RPMI8226 (cell line): ENCODE data around the gene MIPEP.
"Not testable (repeated sequence)": the region's sequence is repeated elsewhere in the genome, so short reads cannot be mapped to it uniquely, and the experiment has no call there.

Source experiments
- DNase-seq: peaks from one replicate; pipeline ENCODE4 v3.0.0-alpha.2; 2015

MIPEP gene

DNA sequence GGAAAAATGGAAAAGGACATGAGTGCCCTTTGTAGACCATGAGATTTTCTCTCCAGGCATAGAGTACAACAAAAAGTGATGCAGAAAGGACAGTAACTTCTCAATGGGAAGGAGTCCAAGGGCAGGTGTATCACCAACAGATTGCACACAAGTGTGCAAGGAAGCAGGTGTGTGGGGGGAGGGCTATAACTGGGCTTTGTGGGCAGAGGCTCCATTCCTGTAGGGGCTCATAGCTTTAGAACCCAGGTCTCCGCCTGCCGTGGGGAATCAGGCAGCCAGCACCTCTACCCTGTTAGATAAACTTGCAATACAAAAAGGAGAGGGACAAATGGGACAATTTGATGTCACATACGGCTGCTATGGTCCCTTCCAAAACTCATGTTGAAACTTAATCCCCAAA is 119.8 kb downstream of the MIPEP start:
- no peak for DNase-seq

DNA sequence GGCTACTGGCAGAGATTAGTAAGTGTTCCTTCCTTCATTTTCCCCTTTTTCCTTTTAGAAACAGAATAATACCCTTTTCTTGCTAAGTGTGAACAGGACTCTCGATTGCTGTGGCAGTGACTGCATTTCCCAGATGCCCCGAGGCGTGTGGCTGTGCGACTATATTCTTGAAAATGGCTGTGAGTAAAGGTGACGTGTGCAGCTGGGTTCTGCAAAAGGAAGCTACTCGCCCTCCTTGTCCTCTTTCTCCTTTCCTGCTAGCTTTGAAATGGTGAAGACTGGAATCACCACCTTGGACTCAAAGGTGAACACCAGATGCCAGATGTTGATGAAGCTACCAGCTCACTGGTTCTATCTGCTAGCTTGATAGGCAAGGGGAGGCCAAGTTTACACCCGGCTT is 121.4 kb downstream of the MIPEP start:
- no peak for DNase-seq

DNA sequence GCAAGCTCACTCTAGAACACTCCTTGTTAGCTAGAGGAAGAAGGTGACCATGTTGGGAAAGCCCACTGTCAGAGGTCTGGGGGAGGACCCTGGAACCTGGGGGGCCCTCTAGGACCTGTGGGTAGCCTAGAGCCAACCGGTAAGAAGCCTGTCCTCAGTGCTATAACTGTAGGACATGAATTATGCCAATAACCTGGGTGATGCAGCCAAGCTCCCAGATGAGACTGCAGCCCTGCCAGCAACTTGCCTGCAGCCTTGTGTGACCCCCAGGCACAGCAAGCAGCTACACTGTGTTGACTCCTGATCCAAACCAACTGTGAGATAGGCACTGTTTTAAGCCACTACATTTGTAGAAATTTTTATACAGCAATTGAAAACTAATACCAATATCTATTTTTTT is 122.3 kb downstream of the MIPEP start:
- no peak for DNase-seq

DNA sequence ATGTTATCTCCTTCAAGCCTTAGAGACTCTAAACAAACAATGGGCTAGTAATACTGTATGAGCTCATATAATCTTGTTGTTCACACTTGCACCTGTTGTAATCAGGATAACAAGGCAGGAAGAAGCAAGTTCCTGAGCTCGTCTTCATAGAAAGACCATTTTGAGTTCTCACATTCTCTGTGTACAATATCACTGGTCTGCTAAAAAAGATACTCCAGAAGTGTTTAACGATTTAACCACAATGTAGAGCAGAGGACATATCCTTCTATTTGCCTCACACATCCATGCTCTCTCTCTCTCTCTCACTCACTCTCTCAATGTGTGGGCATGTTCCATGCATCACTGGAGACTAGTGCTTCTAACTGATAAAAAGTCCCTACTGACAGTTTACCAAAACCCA is 122.9 kb downstream of the MIPEP start:
- DNase-seq = no peak

DNA sequence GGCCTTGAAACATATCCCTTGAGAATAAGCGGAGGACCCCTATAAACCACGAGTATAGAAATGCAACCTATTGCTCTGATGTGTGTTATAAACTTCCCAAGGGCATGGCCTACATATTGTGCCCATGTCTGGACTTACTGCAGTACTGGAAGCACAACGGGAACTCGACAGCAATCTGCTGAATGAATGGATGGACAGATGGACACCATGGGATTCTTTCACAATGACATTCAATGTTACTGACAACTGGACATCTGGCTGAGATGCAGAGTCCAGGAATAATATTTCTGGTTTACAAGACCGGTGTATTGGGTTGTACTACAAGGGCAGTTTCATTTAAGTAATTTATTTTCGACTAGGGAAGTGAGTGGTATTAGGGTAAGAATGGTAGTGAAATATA is 123.7 kb downstream of the MIPEP start:
- no peak for DNase-seq

DNA sequence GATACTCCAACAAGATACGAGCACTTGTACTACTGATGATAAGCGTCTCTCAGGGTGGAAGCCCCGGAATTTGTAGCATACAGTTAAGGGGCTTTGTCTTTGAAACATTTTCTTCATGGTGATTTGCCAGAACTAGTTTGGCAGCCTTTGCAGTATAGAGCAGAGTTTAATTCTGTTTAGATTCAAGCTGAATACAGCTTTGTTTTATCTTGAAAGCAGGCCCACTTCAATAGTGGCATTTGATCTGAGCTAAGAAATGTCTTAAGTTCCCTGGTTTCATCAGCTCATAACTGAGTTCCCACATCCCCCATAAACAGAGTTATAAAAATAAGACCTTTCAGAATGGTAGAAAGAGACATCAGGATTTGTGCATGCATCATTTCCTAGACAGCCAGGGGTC is 125.9 kb downstream of the MIPEP start:
- DNase-seq = no peak

DNA sequence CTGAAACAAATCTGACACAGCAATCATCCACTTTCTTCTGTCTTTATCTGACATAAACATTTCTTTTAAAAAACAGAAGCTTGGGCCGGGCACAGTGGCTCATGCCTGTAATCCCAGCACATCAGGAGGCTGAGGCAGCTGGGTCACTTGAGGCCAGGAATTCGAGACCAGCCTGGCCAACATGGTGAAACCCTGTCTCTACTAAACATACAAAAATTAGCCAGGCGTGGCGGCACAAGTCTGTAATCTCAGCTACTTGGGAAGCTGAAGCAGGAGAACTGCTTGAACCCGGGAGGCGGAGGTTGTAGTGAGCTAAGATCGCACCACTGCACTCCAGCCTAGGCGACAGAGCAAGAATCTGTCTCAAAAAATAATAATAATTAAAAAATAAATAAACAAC is 127.4 kb downstream of the MIPEP start:
- DNase-seq = not testable (repeated sequence)

DNA sequence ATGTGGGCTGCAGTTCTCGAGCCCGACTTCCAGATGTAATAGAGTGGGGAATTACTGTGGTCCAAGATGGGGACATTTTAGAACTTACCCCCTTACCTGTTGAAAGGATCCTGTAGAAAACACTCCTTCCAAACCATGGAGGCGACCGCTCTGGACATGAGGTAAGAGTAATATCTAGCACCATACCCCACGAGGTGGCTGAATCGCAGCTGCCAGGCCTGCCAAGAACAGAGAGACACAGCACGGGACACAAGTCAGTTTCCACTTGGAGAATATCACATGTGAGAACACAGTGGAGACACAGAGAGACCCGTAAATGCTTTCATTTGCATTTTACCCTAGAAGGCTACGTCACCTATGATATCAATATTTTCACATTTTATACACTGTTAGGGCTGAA is 129.2 kb downstream of the MIPEP start:
- DNase-seq = no peak

DNA sequence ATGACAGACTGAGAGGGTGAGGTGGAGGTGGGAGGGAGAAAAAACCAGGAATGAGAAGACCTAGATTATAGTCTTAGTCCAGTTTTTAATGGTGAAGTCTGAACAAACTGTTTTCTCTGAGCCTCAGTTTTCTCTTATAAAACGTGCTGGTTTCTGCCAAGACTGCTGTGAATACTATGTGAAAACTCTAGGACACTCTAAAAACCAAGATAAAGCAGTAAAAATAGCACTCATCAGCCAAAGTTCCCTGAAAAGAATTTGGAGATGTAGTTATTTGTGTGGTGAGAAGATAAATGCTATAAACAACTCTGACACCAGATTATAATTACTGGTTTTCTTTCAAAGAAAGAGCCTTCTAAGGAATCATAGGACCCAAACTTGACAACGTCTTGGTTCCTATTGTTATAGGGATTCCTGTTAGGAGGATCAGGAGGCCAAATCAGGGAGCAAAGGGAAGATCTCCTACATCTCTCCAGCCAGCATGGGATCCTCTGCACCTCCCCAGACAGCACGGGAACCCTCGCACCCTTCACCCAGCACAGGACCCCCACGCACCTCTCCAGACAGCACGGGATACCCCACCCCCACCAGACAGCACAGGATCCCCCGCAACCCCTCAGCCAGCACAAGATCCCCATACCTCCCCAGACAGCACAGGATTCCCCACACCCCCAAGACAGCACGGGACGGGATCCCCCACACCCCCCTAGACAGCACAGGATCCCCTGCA is 130.2 kb downstream of the MIPEP start:
- no peak for DNase-seq

DNA sequence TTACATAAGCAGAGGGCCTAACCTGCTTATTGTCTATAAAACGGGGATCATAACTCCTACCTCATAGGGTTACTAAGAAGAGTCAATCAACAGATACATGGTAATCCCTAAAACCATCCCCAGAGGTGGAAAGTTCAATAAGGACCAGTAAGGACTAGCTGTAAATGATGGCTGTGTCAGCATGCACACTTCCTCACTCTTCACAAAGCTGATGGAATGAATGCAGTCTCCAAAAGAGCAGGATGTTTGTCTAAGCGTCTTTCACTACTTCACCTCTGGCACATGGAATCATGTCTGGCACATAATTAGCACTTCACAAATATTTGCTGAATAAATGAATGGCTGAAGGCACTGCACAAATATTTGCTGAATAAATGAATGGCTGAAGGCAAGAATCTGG is 134.2 kb downstream of the MIPEP start:
- DNase-seq = no peak

DNA sequence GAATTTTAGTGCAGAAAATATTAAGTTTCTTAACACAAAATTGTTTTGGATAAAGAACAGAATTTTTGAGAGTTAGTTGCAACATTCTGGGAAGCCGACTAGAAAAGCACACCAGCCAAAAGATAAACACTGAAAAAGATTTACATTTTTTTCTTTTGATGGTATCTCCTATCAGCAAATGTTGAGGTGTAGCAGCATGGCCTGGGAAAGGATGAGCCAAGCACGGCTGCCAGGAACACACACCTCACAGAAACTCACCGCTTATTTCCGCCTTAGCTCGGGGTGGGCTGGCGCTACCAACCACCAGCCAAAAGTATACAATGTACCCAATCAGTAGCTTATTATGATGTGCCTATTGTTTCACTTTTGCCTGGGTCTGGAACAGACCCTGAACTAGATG is 134.7 kb downstream of the MIPEP start:
- DNase-seq = no peak

DNA sequence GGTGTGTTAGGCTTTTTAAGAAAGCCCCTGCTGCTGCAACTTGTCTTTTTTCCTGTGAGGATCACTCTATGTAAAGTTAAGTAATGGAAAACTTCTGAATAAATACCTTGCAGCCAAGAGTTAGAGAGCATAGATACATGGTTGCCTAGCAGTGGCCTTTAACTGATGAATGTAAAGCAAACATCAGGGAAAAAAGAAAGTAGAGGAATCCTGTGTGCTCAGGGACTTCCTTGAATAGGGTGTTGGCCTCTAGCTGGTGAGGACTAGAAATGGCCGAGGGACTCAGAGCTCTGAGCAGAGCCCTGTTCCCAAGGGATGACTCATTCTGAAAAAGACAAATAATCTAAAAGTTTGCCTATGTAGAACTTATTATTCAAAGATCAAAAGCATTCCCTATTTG is 135.7 kb downstream of the MIPEP start:
- DNase-seq = no peak

DNA sequence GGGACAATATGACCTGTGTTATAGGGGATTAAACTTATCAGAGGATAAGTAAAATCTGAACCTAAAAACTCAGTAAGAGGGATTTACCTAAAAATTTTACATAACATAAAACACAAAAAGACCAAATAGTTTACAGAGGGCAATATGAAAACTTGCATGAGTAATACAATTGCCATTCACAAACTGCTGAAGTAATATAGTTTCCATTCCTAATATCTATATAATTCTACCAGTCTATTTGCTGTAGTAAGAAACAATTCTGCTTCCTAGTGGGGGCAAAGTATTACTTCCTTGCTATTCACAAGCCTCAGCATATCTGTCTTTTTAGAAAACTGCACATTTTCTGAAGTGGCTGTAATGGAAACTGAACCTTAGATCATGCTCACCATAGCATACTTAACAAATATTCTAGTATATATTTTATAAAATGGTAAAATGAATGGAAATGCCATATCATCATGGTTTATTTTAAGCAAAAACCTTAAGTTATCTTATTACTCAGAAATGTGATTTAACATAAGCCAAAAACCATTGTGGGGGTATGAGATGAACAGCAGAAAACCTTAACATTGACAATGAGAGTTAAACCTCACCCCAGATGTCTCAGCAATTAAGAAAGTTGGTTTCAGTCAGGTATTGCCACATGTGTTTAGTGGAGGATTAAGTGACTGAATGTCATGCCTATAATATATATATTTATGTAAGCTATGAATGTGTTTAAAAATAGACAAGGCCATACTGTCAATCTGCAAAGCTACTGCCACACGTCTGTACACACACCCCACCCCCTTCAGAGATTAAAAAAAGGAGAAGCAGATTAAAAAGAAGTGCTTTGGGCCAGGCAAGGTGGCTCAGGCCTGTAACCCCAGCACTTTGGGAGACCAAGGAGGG is 136.8 kb downstream of the MIPEP start:
- DNase-seq = peak; percentile 6

DNA sequence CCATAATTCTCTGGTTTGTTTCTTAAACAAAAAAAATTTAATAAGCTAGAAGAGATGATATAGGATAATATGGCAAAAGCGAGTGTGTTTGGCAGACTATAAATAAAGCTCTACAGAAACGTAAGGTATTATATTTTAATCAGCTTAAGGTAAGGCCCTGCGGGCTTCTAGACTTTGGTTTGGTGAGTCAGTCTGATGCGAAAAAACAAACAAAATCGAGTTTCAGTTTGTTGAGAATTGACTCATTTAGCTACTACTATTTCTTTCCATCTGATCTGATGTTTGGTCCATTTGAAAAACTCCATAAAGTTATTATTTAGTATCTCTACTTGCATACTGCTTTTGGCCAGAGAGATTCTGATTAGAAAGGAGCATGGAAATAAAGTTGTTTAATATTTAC is 138.0 kb downstream of the MIPEP start:
- no peak for DNase-seq

DNA sequence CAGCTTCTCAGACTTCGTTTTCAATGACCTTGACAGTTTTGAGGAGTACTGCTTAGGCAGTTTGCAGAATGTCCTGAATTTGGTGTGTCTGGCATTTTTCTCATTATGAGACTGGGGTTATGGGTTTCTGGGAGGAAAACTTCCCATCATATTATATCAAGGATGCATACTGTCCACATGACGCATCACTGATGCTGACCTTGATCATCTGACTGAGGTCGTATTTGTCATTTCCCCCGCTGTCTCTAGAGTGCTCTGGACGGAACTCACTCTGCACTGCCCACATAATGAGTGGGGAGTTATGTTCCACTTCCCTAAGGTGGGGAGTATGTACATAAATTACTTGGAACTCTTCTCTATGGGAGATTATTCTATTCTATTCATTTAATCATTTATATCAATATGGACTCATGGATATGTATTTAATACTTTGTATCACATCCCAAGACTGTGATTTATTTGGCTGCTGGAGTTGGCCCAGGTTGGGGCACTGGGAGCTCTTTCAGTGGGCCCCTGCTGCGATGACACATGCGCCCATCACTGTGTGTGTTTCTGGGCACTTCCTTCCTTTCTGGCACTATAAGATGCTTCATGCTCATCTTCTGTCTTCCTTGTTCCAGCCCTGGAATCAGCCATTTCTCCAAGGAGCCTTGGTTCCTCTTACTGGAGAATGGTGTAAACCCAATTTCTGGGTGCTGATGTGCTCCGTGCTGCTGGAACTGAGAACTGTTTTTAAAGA is 138.6 kb downstream of the MIPEP start:
- no peak for DNase-seq

DNA sequence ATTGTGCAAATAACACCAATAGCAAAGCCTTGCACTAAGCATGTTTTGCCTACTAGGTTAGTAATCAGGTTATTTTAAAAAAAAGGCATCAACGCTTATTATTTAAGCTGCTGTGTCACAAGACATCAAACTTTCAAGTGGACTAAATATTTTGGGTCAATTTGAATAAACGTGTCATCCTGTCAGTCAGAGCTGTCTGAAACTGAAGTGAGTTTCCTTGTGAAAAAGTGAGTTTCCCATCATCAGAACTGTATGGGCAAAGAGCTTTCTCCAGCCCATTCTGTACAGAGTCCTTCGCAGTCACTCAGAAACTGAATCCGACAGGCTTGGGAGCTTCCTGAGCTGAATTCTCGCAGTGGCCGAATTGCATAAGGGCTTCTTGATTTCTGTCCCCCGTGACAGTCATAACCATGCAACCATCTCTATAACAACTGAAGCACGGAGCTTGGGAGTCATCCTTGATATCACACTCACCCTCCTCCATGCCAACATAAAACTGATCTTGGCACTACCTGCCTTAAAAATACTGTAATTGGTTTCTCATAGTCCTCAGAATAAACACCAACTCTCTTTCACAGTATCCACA is 139.8 kb downstream of the MIPEP start:
- no peak for DNase-seq

DNA sequence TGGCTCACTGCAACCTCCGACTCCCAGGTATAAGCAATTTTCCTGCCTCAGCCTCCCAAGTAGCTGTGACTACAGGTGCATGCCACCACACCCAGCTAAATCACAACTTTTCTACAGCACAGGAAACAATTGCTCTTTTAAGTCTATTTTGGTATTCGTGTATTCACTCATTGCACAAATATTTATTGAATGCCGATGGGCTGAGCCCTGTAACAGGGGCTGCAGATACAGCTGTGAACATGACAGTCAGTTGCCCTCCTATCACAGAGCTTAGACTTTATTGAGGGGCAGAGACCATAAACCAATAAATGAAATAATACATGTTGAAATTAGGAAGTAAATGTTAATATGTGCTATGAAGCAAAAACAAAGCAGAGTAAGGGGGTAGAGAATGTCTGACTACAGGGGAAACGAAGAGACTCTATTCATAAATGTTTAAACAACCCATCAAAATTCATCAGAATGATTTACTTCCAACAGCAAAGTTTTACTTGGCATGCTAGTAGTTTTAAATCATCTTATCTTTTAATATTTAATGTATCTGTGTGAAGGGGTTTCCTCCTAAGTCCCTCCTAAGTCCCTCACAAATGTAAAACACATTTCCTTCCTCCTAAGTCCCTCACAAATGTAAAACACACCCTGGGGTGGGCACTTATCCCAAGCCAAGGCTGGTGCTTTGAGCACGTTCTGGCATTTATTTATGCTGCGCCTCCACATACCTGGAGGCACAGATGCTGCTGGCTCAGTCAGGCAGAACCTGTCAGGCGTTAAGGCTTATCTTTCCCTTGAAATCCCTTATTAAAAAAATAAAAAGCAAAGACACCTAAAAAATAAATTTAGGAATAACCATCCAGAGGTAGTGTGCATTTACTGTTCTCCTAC is 140.8 kb downstream of the MIPEP start:
- no peak for DNase-seq

DNA sequence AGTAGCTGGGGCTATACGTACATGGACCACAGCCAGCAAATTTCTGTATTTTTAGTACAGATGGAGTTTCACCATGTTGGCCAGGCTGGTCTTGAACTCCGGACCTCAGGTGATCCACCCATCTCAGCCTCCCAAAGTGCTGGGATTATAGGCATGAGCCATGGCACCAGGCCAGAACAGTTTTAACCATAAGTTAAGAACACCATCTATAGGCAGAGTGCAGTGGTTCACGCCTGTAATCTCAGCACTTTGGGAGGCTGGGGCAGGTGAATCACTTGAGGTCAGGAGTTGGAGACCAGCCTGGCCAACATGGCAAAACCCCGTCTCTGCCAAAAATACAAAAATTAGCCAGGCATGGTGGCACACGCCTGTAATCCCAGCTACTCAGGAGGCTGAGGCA is 143.1 kb downstream of the MIPEP start:
- not testable (repeated sequence) for DNase-seq

DNA sequence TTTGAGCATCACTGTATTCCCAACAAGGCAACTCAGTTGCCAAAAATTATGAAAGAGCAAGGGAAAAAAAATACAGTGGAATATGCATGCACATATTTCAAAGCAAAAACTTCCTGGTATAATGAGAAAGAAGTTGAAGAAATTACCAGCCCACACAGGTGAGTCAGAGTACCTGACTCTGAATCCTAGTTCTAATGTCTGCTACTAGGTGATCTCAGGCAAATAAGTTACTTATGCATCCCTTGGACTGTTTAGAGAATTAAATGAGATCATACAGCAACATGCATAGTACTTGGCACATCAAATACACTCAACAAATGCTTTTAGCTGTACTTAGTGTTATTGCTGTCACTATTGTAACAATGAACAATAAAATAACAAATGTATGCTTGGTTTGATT is 144.9 kb downstream of the MIPEP start:
- DNase-seq = no peak

DNA sequence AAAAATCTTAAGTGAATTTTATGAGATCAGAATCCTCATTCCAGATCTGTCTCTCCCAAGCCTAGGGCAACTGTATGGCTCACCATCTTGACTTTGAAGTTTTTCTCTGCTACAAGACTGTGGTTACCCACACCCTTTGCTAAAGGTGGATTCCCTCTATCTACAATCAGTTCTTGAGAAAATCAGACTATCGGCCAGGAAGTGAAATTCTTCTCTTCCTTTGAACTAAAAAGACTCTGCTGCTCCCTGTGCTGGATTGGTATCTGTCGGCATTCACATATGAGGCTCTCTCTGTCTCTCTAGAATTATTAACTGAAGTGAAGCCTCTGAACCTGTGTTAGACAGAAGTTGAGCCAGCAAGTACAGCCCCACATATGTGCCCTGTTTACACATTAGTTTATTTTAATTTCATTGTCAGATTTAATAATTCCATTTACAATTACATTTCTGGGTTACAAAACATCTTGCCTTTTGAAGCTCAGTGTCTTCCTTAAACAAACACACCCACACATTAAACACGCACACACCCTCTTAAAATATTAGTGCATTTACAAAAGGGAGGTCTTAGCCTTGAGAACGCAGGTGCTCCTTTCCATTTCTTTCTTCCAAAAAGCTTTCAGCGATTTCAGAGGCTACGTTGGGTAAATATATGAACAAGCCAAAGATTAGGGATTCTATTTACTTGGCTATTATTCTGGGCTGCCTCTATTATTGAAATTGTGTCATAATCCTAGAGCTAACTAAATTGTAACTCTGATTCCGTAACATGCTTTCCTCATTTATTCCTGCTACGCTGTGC is 145.7 kb downstream of the MIPEP start:
- DNase-seq = no peak

DNA sequence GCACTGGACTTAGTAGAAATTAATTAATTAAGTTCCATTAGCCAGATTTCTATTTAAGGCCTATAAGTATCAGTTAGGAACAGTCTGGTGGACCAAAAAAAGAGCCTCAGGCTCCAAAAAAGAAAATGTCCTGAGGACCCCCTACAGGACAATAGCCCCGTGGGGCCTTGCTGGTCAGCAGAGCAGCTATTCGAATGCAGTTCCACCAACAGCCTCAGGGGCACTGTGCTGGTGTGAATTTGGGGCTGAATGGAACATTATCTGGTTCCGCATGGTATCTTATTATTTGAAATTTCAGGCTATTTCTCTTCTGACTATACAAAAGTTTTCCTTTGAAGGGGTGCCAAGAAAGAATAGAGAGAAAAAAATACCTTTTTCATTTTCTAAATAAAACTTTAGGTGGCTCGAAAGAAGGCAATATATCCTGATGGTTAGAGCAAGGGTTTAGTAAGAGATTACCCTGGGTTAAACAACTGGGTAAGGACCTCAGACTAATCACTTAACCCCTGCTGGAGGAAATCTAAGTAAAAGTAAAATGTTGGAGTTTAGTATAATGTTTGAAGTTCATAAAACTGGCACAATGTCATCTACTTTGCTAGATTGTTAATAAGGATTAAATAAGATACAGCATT is 147.2 kb downstream of the MIPEP start:
- DNase-seq = no peak
